Upper lobe of left lung (tissue), 4 donors: ENCODE measurements around the gene SERPINE1.

ENCODE experiments used
- EP300 ChIP-seq, 4 donors: sonication (generic); formaldehyde crosslinking; IDR thresholded peaks; one replicate each; pipeline ENCODE4 v1.5.1; 2017; ENCODE audit warnings: antibody characterized with exemption in 4 of 4, control low read depth in 2 of 4
- POLR2A ChIP-seq, 4 donors: fragments of 450-650 bp; IDR thresholded peaks; one replicate each; pipeline ENCODE4 v1.5.1; 2016 to 2017; ENCODE audit warnings: antibody characterized with exemption in 4 of 4, mild to moderate bottlenecking in 2 of 4
- POLR2AphosphoS5 ChIP-seq, 2 donors: sonication (generic); formaldehyde crosslinking; IDR thresholded peaks; one replicate each; pipeline ENCODE4 v1.5.1; 2017; ENCODE audit warnings: antibody characterized with exemption in 2 of 2
- TF ChIP-seq, protein P1 (sequence below), 6 experiments: fragments of 450-650 bp in 4 of 6; fragments of 200-600 bp in 2 of 6; sonication (generic) in 2 of 6; IDR thresholded peaks; one replicate each; pipeline ENCODE4 v1.5.1; 2016 to 2019; ENCODE audit warnings: antibody characterized with exemption in 6 of 6

GRCh38 chr7:101140746-101141382 lies 14.0 kb downstream of the SERPINE1 start:
- TF ChIP-seq, protein P1, sequence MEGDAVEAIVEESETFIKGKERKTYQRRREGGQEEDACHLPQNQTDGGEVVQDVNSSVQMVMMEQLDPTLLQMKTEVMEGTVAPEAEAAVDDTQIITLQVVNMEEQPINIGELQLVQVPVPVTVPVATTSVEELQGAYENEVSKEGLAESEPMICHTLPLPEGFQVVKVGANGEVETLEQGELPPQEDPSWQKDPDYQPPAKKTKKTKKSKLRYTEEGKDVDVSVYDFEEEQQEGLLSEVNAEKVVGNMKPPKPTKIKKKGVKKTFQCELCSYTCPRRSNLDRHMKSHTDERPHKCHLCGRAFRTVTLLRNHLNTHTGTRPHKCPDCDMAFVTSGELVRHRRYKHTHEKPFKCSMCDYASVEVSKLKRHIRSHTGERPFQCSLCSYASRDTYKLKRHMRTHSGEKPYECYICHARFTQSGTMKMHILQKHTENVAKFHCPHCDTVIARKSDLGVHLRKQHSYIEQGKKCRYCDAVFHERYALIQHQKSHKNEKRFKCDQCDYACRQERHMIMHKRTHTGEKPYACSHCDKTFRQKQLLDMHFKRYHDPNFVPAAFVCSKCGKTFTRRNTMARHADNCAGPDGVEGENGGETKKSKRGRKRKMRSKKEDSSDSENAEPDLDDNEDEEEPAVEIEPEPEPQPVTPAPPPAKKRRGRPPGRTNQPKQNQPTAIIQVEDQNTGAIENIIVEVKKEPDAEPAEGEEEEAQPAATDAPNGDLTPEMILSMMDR (IDR thresholded peaks at IDR 0.05) = no peak
- TF ChIP-seq POLR2A (IDR thresholded peaks at IDR 0.05) (no peak), POLR2AphosphoS5 (IDR thresholded peaks at IDR 0.05) (no peak), EP300 (IDR thresholded peaks at IDR 0.05) (no peak)
